NCI-H2196 (cell line): ENCODE results near the gene KCTD1.
"Not testable (repeated sequence)": the region's sequence is repeated elsewhere in the genome, so short reads cannot be mapped to it uniquely, and the experiment has no call there.

Experiments used
- DNase-seq: peaks from one replicate; lab custom pipeline; 2025; ENCODE audit not compliant: unreplicated experiment; lab: John Stamatoyannopoulos, UW

The KCTD1 gene

GRCh38 chr18:26459884-26460283 lies 88.5 kb downstream of the KCTD1 start:
- DNase-seq, result no peak

- no peak for DNase-seq
These were observed 89.0 kb downstream of the KCTD1 start for GRCh38 chr18:26459340-26459739.

GRCh38 chr18:26458526-26459232 lies 89.7 kb downstream of the KCTD1 start:
- DNase-seq, result no peak

- DNase-seq, result no peak
These were observed 90.6 kb downstream of the KCTD1 start for GRCh38 chr18:26457611-26458353.

- no peak for DNase-seq
These were observed 91.2 kb downstream of the KCTD1 start for GRCh38 chr18:26457195-26457594.

GRCh38 chr18:26456070-26456491 lies 92.3 kb downstream of the KCTD1 start:
- DNase-seq, result no peak

GRCh38 chr18:26455639-26456038 lies 92.7 kb downstream of the KCTD1 start:
- no peak for DNase-seq

GRCh38 chr18:26454616-26455015 lies 93.7 kb downstream of the KCTD1 start:
- DNase-seq, result no peak

GRCh38 chr18:26454192-26454591 lies 94.2 kb downstream of the KCTD1 start:
- no peak for DNase-seq

GRCh38 chr18:26453386-26453901 lies 94.9 kb downstream of the KCTD1 start:
- DNase-seq, result no peak

GRCh38 chr18:26450989-26451682 lies 97.2 kb downstream of the KCTD1 start:
- no peak for DNase-seq

GRCh38 chr18:26448714-26449159 lies 99.6 kb downstream of the KCTD1 start:
- no peak for DNase-seq

GRCh38 chr18:26443853-26444252 lies 104.5 kb downstream of the KCTD1 start:
- DNase-seq, result no peak

- DNase-seq, result no peak
These were observed 106.2 kb downstream of the KCTD1 start for GRCh38 chr18:26442126-26442525.

GRCh38 chr18:26440644-26441043 lies 107.7 kb downstream of the KCTD1 start:
- no peak for DNase-seq

- no peak for DNase-seq
These were observed 108.8 kb downstream of the KCTD1 start for GRCh38 chr18:26439537-26439936.

GRCh38 chr18:26438980-26439379 lies 109.4 kb downstream of the KCTD1 start:
- DNase-seq, result no peak

GRCh38 chr18:26437634-26438033 lies 110.7 kb downstream of the KCTD1 start:
- DNase-seq, result not testable (repeated sequence)

GRCh38 chr18:26436176-26437051 lies 111.9 kb downstream of the KCTD1 start:
- no peak for DNase-seq

- no peak for DNase-seq
These were observed 112.8 kb downstream of the KCTD1 start for GRCh38 chr18:26435415-26436095.
